Loucy (cell line): ENCODE data around the gene KSR1.

Experiments used
- EZH2phosphoT487 ChIP-seq: fragments of 200-600 bp; IDR thresholded peaks from 2 replicates; pipeline ENCODE4 v1.6.1; 2018; ENCODE audit warnings: antibody characterized with exemption, mild to moderate bottlenecking, moderate library complexity, borderline replicate concordance
- TF ChIP-seq, protein P1 (sequence below): fragments of 200-600 bp; sonication (generic); conservative IDR thresholded peaks from 2 replicates; pipeline ENCODE4 v1.5.1; 2014; ENCODE audit warnings: mild to moderate bottlenecking, antibody characterized with exemption, low read length

DNA sequence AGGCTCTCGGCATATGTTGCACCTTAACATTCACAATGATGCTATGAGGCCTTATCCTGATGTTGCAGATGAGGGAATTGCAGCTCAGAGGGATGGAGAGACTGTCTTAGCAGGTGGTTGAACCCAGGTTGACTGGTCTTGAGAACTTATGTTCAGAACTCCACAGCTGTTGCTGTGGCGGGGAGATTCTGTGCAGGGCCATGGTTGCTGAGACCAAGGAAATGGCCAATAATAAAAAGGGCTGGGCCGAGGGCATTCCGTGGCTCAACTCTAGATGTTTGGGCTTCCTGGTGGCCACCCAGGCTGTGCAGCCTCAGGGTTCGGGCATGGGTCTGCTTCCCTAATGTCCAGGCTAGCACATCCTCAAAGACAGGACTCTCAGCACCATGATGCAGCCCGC lies 5.9 kb downstream of the KSR1 start:
- TF ChIP-seq, protein P1, sequence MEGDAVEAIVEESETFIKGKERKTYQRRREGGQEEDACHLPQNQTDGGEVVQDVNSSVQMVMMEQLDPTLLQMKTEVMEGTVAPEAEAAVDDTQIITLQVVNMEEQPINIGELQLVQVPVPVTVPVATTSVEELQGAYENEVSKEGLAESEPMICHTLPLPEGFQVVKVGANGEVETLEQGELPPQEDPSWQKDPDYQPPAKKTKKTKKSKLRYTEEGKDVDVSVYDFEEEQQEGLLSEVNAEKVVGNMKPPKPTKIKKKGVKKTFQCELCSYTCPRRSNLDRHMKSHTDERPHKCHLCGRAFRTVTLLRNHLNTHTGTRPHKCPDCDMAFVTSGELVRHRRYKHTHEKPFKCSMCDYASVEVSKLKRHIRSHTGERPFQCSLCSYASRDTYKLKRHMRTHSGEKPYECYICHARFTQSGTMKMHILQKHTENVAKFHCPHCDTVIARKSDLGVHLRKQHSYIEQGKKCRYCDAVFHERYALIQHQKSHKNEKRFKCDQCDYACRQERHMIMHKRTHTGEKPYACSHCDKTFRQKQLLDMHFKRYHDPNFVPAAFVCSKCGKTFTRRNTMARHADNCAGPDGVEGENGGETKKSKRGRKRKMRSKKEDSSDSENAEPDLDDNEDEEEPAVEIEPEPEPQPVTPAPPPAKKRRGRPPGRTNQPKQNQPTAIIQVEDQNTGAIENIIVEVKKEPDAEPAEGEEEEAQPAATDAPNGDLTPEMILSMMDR, result no peak
- no peak for TF ChIP-seq EZH2phosphoT487
